Suprapubic skin (tissue), 4 donors: ENCODE results near the gene PEPD.

ENCODE experiments used
- EP300 ChIP-seq: sonication (generic); formaldehyde crosslinking; IDR thresholded peaks from one replicate; pipeline ENCODE4 v1.6.1; 2017; ENCODE audit warnings: antibody characterized with exemption
- POLR2A ChIP-seq, 2 donors: fragments of 450-650 bp; IDR thresholded peaks; one replicate each; pipeline ENCODE4 v1.6.1; 2017; ENCODE audit warnings: antibody characterized with exemption in 2 of 2, mild to moderate bottlenecking in 2 of 2, moderate library complexity in 2 of 2
- POLR2AphosphoS5 ChIP-seq, 3 donors: sonication (generic); formaldehyde crosslinking; IDR thresholded peaks; one replicate each; pipeline ENCODE4 v1.6.1; 2017; ENCODE audit warnings: antibody characterized with exemption in 3 of 3
- TF ChIP-seq, protein P1 (sequence below), 2 donors: fragments of 200-600 bp in 1 of 2; fragments of 450-650 bp in 1 of 2; sonication (generic) in 1 of 2; IDR thresholded peaks; one replicate each; pipeline ENCODE4 v1.5.1; 2016 to 2019; ENCODE audit warnings: antibody characterized with exemption in 2 of 2, mild to moderate bottlenecking in 1 of 2, moderate library complexity in 1 of 2

DNA sequence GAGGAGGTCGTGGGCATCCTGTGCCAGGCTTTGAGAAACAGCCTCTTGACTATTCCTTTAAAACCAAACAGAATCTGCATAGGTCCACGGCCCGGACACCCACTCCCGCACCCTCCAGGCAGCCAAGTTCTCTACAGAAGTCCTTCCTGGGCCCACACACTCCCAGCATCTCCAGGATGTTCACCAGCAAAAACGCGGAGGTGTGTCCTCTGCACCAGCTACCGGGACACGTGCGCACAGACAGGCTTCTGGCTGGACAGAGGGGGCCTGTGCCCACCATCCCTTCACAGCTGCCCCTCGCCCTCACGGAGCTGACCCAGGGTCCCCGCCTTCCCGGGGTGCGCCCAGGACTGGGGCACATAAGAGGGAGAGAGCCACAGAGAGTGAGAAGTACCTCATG is 103.8 kb downstream of the PEPD start:
- TF ChIP-seq POLR2AphosphoS5 (IDR thresholded peaks at IDR 0.05) (no peak), POLR2A (IDR thresholded peaks at IDR 0.05) (no peak), EP300 (no peak)
- TF ChIP-seq, protein P1, sequence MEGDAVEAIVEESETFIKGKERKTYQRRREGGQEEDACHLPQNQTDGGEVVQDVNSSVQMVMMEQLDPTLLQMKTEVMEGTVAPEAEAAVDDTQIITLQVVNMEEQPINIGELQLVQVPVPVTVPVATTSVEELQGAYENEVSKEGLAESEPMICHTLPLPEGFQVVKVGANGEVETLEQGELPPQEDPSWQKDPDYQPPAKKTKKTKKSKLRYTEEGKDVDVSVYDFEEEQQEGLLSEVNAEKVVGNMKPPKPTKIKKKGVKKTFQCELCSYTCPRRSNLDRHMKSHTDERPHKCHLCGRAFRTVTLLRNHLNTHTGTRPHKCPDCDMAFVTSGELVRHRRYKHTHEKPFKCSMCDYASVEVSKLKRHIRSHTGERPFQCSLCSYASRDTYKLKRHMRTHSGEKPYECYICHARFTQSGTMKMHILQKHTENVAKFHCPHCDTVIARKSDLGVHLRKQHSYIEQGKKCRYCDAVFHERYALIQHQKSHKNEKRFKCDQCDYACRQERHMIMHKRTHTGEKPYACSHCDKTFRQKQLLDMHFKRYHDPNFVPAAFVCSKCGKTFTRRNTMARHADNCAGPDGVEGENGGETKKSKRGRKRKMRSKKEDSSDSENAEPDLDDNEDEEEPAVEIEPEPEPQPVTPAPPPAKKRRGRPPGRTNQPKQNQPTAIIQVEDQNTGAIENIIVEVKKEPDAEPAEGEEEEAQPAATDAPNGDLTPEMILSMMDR (IDR thresholded peaks at IDR 0.05) = no peak
